Panc1 (cell line): ENCODE measurements around the gene TMEM174. TPM values are rescaled to one million over a fixed set of nuclear protein-coding genes. Genes with fewer than 3 reads are reported as not detected.

Experiments used
- ATAC-seq: fragments of 200-7000 bp; cut with Tn5 transposase; 2 replicates; pipeline ENCODE4 v1.9.1; 2020; ENCODE audit warnings: mild to moderate bottlenecking, moderate library complexity
- BruUV-seq: library from RNA; stranded (reverse); fragments of 400-500 nt; replicated peaks from 2 replicates; lab custom pipeline; 2021; lab: Mats Ljungman, UMichigan
- CTCF ChIA-PET: fragments of 300-600 bp; sonication (Branson Sonifier 250); formaldehyde crosslinking; loops from one replicate; lab custom pipeline; 2022; ENCODE audit warnings: antibody characterized with exemption; lab: Charles Lee
- POLR2A ChIA-PET: fragments of 300-600 bp; sonication (Branson Sonifier 250); formaldehyde crosslinking; loops from one replicate; lab custom pipeline; 2022; ENCODE audit warnings: antibody characterized with exemption; lab: Charles Lee
- DNase-seq: peaks from one replicate; pipeline ENCODE4 v3.0.0-alpha.2; 2010; ENCODE audit warnings: low read depth, low spot score
- H3K27ac ChIP-seq: 2 replicates; pipeline ENCODE4 v1.5.1; 2011; ENCODE audit warnings: mild to moderate bottlenecking, low read length, inconsistent platforms
- H3K27me3 ChIP-seq: fragments of 200-500 bp; sonication (Bioruptor generic); 2 replicates; pipeline ENCODE4 v1.6.0; 2014; ENCODE audit warnings: low read length, inconsistent platforms; ENCODE audit not compliant: control insufficient read depth, insufficient read depth
- H3K36me3 ChIP-seq: fragments of 200-500 bp; sonication (Bioruptor generic); 2 replicates; pipeline ENCODE4 v1.5.1; 2014; ENCODE audit warnings: inconsistent platforms, mild to moderate bottlenecking, low read length, moderate library complexity; ENCODE audit not compliant: control insufficient read depth, insufficient read depth
- H3K4me1 ChIP-seq: 2 replicates; pipeline ENCODE4 v1.5.1; 2011; ENCODE audit warnings: inconsistent platforms, mild to moderate bottlenecking, low read length, moderate library complexity; ENCODE audit not compliant: control insufficient read depth, insufficient read depth
- H3K4me3 ChIP-seq, 2 experiments: 2 replicates each; pipeline ENCODE4 v1.5.1; 2011 to 2012; ENCODE audit warnings: low read depth in 2 of 2, low read length in 2 of 2, mild to moderate bottlenecking in 2 of 2, inconsistent platforms in 1 of 2, moderate library complexity in 1 of 2
- H3K9me3 ChIP-seq: fragments of 200-500 bp; sonication (Bioruptor generic); 2 replicates; pipeline ENCODE4 v1.5.1; 2014; ENCODE audit warnings: low read depth, mild to moderate bottlenecking, inconsistent platforms, low read length, moderate library complexity; ENCODE audit not compliant: control insufficient read depth, insufficient read depth
- CTCF ChIP-seq: fragments of 450-650 bp; IDR thresholded peaks from 2 replicates; pipeline ENCODE4 v1.5.1; 2017; ENCODE audit warnings: mild to moderate bottlenecking
- POLR2AphosphoS5 ChIP-seq: IDR thresholded peaks from 2 replicates; pipeline ENCODE4 v1.6.1; 2012; ENCODE audit warnings: mild to moderate bottlenecking, low read depth, low read length, moderate library complexity
- REST ChIP-seq, 2 experiments: IDR thresholded peaks; 2 replicates each; pipeline ENCODE4 v1.6.1; 2011 to 2012; ENCODE audit warnings: low read depth in 2 of 2, control low read depth in 1 of 2, low read length in 1 of 2, mild to moderate bottlenecking in 1 of 2, moderate library complexity in 1 of 2; ENCODE audit not compliant: insufficient read depth in 1 of 2
- SIN3A ChIP-seq: IDR thresholded peaks from 2 replicates; pipeline ENCODE4 v1.6.1; 2012; ENCODE audit warnings: low read depth, mild to moderate bottlenecking, low read length, moderate library complexity, borderline replicate concordance; ENCODE audit not compliant: insufficient read depth
- TCF7L2 ChIP-seq: IDR thresholded peaks from 2 replicates; pipeline ENCODE4 v1.6.1; 2011; ENCODE audit warnings: mild to moderate bottlenecking, low read depth, low read length, inconsistent platforms
- in situ Hi-C: cut with HindIII; loops from 2 replicates; pipeline ENCODE4 v1.10.0; 2016; ENCODE audit warnings: low sequenced_read_pairs, low pct_unique_long_range_greater_than_20kb
- intact Hi-C: fragments of 100-400 bp; cut with micrococcal nuclease; formaldehyde crosslinking; loops from one replicate; pipeline ENCODE4 v1.10.0; 2022; ENCODE audit not compliant: unreplicated experiment
- total RNA-seq: library from RNA; stranded (reverse); gene quantifications from one replicate; pipeline ENCODE4 v1.2.1, GENCODE V29; 2021; ENCODE audit not compliant: unreplicated experiment

TMEM174 gene
- total RNA-seq, 1 experiment from 2014 or later, result not detected

- TF ChIP-seq CTCF (no peak), POLR2AphosphoS5 (no peak), TCF7L2 (no peak), SIN3A (no peak), REST (IDR thresholded peaks at IDR 0.05; ENCODE audit: insufficient read depth in 1 of 2, low read depth in 2 of 2, low read length in 1 of 2) (no peak)
- POLR2A ChIA-PET, result interaction anchor here (0.6 kb wide), 1 partner anchor 494 kb away, joined by 3 read pairs; no protein-coding TSS in a partner anchor
- Histone ChIP-seq H3K4me3 (no peak overlapping the region), H3K4me1 (no peaks in the 10 kb centered on the region), H3K27me3 (no peaks in the 10 kb centered on the region), H3K9me3 (no peaks in the 10 kb centered on the region), H3K27ac (no peak overlapping the region), H3K36me3 (no peaks in the 10 kb centered on the region)
- ATAC-seq (no peak), DNase-seq (no peak)
- CTCF ChIA-PET, result no interaction called here
- in situ Hi-C loops (no loop called here), intact Hi-C loops (no loop called here)
- BruUV-seq, result no TSS peak
These were observed 23.5 kb upstream of the TMEM174 start for GRCh38 chr5:73149540-73149939.

- intact Hi-C loops (no loop called here), in situ Hi-C loops (no loop called here)
- ChIA-PET POLR2A (interaction anchor here (0.6 kb wide), 1 partner anchor 67 kb away, joined by 3 read pairs; no protein-coding TSS in a partner anchor), CTCF (no interaction called here)
- no peaks in the 10 kb centered on the region for H3K9me3 ChIP-seq
- no peak overlapping the region for H3K4me3 ChIP-seq
- H3K36me3 ChIP-seq, result no peaks in the 10 kb centered on the region
- no peak for DNase-seq
- TF ChIP-seq TCF7L2 (no peak), REST (IDR thresholded peaks at IDR 0.05; ENCODE audit: insufficient read depth in 1 of 2, low read depth in 2 of 2, low read length in 1 of 2) (no peak), SIN3A (no peak), CTCF (no peak), POLR2AphosphoS5 (no peak)
- BruUV-seq, result no TSS peak
- no peak overlapping the region for H3K27ac ChIP-seq
- no peaks in the 10 kb centered on the region for H3K27me3 ChIP-seq
- no peaks in the 10 kb centered on the region for H3K4me1 ChIP-seq
- no peak for ATAC-seq
These were observed 22.1 kb upstream of the TMEM174 start for GRCh38 chr5:73150876-73151275.
